Measurements from ENCODE around the gene QTRT2.

The QTRT2 gene

GRCh38 chr3:114079761-114080160 lies 23.2 kb downstream of the QTRT2 start:
- no peak for DNase-seq

- DNase-seq = no peak
Observed at GRCh38 chr3:114080201-114080600, 23.7 kb downstream of the QTRT2 start.

DNA sequence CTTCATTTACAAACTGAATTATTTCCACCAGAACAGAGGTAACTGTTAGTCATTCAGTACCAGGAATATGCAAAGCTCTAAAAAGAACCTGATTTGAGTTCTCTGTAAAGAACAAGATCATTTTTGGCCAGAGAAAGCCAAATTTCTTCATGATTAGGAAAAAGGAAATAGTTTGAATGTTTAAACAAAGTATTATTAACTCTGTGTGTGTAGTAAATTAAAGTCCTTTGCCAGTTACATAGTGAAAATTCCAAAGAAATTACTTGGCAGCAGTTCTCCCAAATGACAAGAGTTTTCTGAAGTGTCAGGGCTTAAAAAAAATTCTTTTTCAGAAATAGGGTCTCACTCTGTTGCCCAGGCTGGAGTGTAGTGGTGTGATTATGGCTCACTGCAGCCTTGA lies 24.5 kb downstream of the QTRT2 start:
- DNase-seq = no peak

- no peak for DNase-seq
Observed at GRCh38 chr3:114083112-114083511, 26.6 kb downstream of the QTRT2 start.

DNA sequence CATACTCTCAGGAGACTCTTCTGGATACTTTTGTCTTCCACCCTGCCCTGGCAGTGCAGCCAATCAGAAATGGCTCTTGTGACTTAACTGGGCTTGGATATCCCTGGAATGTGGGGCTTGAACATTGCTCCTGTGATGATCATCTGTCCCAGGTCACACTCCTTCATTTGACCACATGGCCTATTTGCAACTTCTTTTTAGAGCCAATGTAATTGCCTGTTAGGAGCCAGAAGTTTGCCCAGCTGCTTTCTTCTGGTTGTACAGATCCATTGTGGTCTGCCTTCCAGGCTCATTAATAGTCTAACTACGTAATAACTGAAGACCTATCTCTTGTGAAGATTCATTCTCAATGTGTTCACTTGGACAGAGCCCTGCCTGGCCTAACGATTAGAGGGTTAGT lies 29.8 kb downstream of the QTRT2 start:
- DNase-seq = no peak

DNA sequence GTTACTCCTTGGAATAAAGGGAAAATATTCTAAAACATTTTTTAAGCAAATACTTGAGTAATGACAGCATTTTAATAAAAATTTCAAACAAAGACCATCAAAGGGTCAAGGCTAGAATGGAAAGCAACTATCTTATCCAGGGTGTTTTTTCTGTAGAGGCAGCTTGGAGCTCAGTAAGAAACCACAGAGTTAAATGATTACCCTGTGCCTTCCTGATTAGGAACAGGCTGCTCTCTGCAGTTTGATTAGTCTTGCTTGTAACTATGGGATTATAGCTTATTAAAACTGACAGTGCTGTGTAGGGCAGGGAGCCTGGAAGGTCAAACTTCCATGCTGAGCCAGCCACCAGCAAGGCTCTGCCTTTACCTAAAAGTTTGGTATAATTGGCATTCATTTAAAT lies 33.1 kb downstream of the QTRT2 start:
- no peak for DNase-seq

DNA sequence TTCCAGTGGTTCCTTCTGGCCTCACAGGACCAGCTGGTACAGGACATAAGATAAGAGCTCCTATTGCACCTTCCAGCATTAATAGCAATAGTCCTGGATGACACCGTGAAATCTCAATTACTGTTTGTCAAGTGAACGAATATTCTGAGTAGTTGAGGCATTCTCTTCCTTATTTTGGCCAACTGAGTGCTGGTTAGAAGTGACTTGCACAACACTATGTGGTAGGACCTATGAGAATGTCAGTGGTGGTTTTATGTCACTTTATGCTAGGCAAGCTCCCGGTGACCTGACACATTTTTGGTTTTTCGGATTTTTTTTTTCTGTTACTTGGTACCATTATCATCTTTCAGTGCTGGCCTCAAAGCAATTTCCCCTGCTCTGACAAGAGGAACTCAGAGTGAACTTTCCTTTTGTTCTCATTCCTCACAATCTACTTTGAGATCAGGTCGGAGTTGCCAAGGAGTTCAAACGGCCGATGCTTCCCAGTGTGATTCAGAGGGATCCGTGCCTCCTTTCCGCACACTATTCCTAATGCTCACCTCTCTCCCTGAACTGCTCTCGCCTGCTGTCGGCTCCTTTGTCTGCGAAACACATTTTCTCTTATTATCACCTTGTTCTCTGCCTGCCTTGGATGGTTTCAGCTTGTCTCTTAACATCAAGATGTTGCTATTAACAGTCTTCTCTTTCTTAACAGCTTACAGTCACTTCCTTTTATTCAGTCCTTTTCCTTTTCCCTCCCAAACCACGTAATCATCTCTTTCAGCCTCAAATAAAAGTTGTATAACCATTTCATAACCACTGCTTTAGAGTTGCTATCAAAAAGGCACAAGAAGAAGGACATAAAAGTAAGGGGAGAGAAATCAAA lies 35.8 kb downstream of the QTRT2 start:
- DNase-seq = peak in 1 of 2 donors; percentile 43

DNA sequence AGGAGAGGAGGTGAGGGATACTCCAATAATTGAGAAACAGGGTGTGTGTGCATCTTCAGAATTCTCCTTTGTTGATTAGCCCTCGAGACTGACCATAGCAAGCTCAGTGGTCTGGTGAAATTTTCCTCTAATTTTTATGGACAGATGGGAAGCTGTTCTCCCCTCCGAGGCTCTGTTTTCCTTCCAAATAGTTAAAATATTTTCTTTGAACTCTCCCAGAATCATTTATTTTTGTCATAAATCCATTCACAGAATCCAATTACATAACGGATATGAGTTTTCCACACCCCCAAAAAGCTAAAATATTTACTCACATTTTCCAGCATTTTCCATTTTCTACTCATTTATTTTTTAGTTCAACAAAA lies 36.5 kb downstream of the QTRT2 start:
- no peak for DNase-seq

GRCh38 chr3:114093596-114093995 lies 37.1 kb downstream of the QTRT2 start:
- no peak for DNase-seq

DNA sequence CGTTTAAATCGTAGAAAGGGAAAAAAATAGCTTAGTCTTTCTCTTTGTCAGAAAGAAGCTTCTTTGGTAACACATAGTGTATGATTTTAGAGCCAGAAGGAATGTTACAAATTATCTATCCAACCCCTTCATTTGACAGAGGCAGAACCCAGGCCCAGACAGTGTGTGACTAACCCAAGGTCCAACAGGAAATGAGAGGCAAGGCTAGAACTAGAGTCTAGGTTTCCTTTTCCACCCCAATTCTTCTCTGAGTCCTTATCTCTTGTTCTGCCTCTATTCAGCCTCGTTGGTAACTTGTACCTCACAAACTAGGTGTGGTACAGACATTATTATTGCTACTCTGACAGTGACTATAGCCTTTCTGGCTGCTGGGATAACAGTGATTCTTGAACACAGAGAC lies 39.3 kb downstream of the QTRT2 start:
- no peak for DNase-seq

- no peak for DNase-seq
Observed at GRCh38 chr3:114101101-114101500, 44.6 kb downstream of the QTRT2 start.

DNA sequence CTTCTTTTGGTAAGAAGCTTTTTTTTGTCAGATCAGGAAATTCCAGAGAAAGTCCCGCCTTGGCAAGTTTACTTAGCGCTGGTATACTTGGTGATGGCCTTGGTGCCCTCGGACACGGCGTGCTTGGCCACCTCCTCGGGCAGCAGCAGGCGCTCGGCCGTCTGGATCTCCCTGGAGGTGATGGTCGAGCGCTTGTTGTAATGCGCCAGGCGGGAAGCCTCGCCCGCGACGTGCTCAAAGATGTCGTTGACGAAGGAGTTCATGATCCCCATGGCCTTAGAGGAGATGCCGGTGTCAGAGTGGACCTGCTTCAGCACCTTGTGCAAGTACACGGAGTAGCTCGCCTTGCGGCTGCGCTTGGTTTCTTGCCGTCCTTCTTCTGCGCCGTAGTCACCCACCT lies 46.6 kb downstream of the QTRT2 start:
- DNase-seq = no peak

DNA sequence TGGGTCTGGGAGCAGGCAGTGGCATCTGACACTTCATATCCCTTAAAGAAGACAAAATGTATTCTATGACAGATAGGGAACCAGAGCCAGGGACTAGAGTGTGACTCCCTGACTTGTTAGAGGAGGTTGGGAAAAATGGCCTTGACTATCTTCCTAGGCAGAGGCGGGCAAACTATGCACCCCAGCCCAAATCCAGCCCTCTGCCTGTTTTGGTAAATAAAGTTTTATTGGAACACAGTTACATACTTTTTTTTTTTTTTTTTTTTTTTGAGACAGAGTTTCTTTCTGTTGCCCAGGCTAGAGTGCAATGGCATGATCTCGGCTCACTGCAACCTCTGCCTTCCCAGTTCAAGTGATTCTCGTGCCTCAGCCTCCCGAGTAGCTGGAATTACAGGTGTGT lies 47.3 kb downstream of the QTRT2 start:
- DNase-seq = no peak

- DNase-seq = no peak
Observed at GRCh38 chr3:114104414-114104813, 47.9 kb downstream of the QTRT2 start.

GRCh38 chr3:114108137-114108536 lies 51.6 kb downstream of the QTRT2 start:
- DNase-seq = no peak

GRCh38 chr3:114110439-114110838 lies 53.9 kb downstream of the QTRT2 start:
- no peak for DNase-seq

DNA sequence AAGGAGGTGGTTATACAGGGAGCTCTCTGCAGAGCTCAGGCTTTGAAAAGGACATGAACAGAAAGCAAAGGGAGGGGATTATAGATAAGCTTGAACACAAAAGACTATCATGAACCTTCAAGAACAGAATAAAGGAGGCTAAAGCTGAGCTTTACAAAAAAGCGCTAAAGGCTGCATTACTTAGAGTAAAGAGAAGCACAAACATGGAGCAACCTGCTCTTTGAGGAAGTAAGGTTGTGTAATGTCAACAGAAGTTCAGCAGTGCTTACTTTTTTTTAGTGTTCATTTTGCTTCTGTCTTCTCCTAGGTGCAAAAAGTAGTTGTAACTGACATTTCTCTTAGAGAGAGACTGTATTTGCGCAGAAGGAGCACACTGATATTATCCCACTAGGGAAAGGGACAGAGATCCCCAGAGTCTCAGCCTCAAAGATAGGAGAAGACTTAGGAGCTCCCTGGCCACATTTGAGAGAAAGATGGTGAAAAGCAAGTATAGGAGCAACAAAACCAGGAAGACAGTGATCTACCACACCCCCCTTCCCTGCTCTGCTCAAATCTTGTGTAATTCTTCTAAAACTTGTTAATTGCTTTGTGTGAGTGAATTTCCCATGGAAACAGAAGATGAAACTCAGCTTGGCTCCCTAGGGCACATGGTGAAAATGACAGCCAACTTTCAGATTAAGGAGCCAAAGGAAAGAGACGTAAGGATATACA lies 54.7 kb downstream of the QTRT2 start:
- peak; percentile 48 to 59 for DNase-seq

- DNase-seq = no peak
Observed at GRCh38 chr3:114112696-114113095, 56.2 kb downstream of the QTRT2 start.

GRCh38 chr3:114114719-114115118 lies 58.2 kb downstream of the QTRT2 start:
- no peak for DNase-seq

- DNase-seq = no peak
Observed at GRCh38 chr3:114115143-114115542, 58.6 kb downstream of the QTRT2 start.

DNA sequence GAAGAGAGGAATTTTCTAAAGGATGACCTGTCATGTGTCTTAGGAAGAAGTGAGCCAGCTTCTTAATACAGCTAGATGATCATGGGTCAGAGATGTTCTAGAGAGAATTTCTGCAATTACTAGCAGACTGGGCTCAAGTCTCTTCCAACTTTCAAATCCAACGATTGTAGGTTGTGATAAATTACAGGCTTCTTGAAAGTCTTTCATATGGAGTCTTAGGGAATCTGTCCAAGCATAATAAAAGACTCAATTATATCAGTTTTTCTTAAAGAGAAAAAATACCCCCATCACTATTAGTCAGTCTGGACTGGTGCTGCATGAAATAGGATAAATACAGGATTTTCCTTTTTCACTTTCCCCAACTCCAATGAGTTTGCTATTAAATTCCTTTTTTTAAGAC lies 63.2 kb downstream of the QTRT2 start:
- DNase-seq = no peak

DNA sequence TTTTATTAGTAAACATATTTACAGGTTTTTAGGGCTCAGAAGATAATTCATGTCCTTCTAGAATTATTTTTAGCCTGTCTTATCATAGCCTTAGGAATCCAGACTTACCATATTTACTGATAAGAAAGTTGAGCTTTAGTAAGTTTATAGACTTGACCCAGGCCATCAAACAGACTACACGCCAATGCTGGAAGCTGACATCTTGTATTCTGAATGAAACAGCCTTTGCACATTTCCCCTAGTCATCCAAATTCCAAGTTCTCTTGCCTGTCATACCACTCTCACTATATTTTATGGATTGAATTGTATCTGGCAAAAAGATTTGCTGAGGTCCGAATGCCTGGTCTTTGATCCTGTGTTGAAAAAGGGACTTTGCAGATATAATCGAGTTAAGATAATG lies 63.7 kb downstream of the QTRT2 start:
- DNase-seq = no peak

DNA sequence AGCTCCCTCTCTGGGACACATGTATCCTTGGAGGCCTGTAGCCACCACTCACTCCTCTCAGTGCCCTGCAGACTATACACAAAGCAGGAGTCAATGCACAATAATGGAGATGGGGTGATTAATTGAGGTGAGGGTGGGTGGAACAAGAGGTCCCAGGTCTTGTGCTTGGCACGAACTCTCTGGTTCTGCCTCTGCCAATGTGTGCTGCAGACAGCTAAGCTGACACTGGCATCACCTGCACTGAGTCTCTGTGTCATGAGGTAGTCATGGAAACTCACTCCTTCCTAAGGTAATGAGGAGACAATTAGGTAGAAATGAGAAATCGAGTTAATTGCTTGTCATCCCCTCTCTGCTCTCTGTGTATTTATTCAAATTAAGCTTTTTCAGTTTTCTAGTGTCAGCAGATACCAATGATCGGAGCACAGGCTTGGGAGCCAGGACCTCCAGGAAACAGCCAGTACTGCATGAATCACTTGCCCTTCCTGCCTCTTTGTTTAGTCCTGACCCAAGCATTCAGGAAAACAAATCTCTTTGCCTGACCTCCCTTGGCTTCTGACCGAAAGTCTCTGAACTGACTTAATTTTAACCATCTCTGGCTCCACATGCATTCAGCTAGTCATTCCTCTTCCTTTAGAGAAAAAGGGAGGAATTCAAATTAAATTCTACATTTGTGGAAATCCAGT lies 65.6 kb downstream of the QTRT2 start:
- no peak for DNase-seq

DNA sequence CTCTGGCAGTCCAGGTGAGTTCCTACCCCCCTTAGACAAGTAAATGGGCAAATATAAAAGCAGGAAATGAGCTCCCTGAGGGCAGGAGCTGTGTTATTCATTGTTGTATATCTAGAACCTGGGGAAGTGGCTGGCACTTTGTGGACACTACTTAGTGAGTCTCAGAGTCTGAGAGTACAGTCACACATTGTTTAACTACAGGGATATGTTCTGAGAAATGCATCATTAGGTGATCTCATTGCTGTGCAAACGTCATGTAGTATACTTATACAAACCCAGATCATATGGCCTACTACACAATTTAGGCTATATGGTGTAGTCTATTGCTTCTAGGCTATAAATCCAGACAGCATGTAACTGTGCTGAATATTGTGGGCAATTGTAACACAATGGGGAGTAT lies 69.9 kb downstream of the QTRT2 start:
- no peak for DNase-seq

All from inflammatory macrophage treated with lipopolysaccharide for 1 hour (primary cell).